Kidney tubule cell (primary cell): Measurements from ENCODE around the gene GGA3.
"Not testable (repeated sequence)": the region's sequence is repeated elsewhere in the genome, so short reads cannot be mapped to it uniquely, and the experiment has no call there.

Experiments
- DNase-seq: peaks from one replicate; pipeline ENCODE4 v3.0.0-alpha.2; 2018; ENCODE audit warnings: low spot score

GGA3 gene

GRCh38 chr17:75261336-75262111 lies at the start of gene GGA3, which contains the start of gene MRPS7:
Gene GGA3, minus strand, starts transcription at chr17:75261606. Its CDS starts 19 bp downstream, at chr17:75261587.
Gene MRPS7, plus strand, starts transcription at chr17:75261879. Its CDS starts 22 bp downstream, at chr17:75261901.
- peak; percentile 93 for DNase-seq

GRCh38 chr17:75308732-75309629 lies 47.6 kb upstream of the GGA3 start:
- peak; percentile 9 for DNase-seq

- DNase-seq: no peak
Observed at GRCh38 chr17:75307957-75308731, 46.7 kb upstream of the GGA3 start.

- no peak for DNase-seq
Observed at GRCh38 chr17:75301502-75302206, 40.2 kb upstream of the GGA3 start.

GRCh38 chr17:75301049-75301448 lies 39.6 kb upstream of the GGA3 start:
- DNase-seq: no peak

- DNase-seq: no peak
Observed at GRCh38 chr17:75300280-75300679, 38.9 kb upstream of the GGA3 start.

GRCh38 chr17:75295201-75296158 lies 34.1 kb upstream of the GGA3 start:
- DNase-seq: no peak

- DNase-seq: not testable (repeated sequence)
Observed at GRCh38 chr17:75292810-75293448, 31.5 kb upstream of the GGA3 start.

- DNase-seq: no peak
Observed at GRCh38 chr17:75289832-75290337, 28.5 kb upstream of the GGA3 start.

- peak; percentile 99 for DNase-seq
Observed at GRCh38 chr17:75289115-75289831, 27.9 kb upstream of the GGA3 start, which contains the start of gene SLC25A19. Gene SLC25A19, minus strand, starts transcription at chr17:75289433. Its CDS starts 2,669 bp downstream, at chr17:75286764.

GRCh38 chr17:75288770-75289114 lies 27.3 kb upstream of the GGA3 start:
- DNase-seq: peak; percentile 66

- DNase-seq: no peak
Observed at GRCh38 chr17:75288359-75288758, 27.0 kb upstream of the GGA3 start.

GRCh38 chr17:75287221-75287620 lies 25.8 kb upstream of the GGA3 start:
- DNase-seq: no peak

GRCh38 chr17:75285123-75285522 lies 23.7 kb upstream of the GGA3 start:
- DNase-seq: no peak

GRCh38 chr17:75280189-75280588 lies 18.8 kb upstream of the GGA3 start:
- DNase-seq: not testable (repeated sequence)

GRCh38 chr17:75277664-75278071 lies 16.3 kb upstream of the GGA3 start:
- no peak for DNase-seq

GRCh38 chr17:75273977-75274708 lies 12.7 kb upstream of the GGA3 start:
- DNase-seq: peak; percentile 35

GRCh38 chr17:75272848-75273184 lies 11.4 kb upstream of the GGA3 start:
- no peak for DNase-seq
